ENCODE data around the gene AZIN2.

- TF ChIP-seq CTCF (IDR thresholded peaks at IDR 0.05 in 8 of 11, conservative IDR thresholded peaks at IDR 0.05 in 3 of 11) (no peak), POLR2AphosphoS5 (IDR thresholded peaks at IDR 0.05) (no peak)
These were observed 777 bp downstream of the AZIN2 start for GRCh38 chr1:33081554-33082305.

Data from spleen (tissue), 7 donors.